WTC11 (cell line): ENCODE results near the gene RPS10.

Experiments used
- SP1 ChIP-seq: sonication (generic); formaldehyde crosslinking; conservative IDR thresholded peaks from 2 replicates; pipeline ENCODE4 v1.8.1; 2022; ENCODE audit warnings: missing genetic modification reagents
- TF ChIP-seq, protein P1 (sequence below): sonication (generic); formaldehyde crosslinking; IDR thresholded peaks from 2 replicates; pipeline ENCODE4 v1.8.1; 2023; ENCODE audit warnings: mild to moderate bottlenecking, missing genetic modification reagents
- TF ChIP-seq, protein P2 (sequence below): sonication (generic); formaldehyde crosslinking; IDR thresholded peaks from 2 replicates; pipeline ENCODE4 v1.8.1; 2023; ENCODE audit warnings: mild to moderate bottlenecking, missing genetic modification reagents, moderate library complexity
- TF ChIP-seq, protein P3 (sequence below): sonication (generic); formaldehyde crosslinking; IDR thresholded peaks from 2 replicates; pipeline ENCODE4 v1.8.0; 2022; ENCODE audit warnings: mild to moderate bottlenecking, missing genetic modification reagents

DNA sequence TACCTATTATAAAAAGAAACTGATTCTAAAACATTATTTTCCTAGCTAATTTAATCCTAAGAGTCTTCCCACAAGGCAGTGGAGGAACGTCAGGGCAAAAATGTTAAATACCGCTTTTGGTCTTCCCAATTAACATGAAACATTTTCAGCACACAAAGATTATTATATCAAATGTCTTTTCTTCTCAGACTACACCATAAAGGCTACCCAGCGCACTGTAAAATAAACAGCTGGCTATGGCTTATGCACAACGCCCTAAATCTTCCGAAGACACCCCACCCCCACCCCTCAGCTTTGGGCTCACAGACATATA lies 34.4 kb downstream of the RPS10 start:
- TF ChIP-seq SP1 = no peak
- TF ChIP-seq, protein P1, sequence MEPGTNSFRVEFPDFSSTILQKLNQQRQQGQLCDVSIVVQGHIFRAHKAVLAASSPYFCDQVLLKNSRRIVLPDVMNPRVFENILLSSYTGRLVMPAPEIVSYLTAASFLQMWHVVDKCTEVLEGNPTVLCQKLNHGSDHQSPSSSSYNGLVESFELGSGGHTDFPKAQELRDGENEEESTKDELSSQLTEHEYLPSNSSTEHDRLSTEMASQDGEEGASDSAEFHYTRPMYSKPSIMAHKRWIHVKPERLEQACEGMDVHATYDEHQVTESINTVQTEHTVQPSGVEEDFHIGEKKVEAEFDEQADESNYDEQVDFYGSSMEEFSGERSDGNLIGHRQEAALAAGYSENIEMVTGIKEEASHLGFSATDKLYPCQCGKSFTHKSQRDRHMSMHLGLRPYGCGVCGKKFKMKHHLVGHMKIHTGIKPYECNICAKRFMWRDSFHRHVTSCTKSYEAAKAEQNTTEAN (CRISPR knock-in tag) = no peak
- TF ChIP-seq, protein P2, sequence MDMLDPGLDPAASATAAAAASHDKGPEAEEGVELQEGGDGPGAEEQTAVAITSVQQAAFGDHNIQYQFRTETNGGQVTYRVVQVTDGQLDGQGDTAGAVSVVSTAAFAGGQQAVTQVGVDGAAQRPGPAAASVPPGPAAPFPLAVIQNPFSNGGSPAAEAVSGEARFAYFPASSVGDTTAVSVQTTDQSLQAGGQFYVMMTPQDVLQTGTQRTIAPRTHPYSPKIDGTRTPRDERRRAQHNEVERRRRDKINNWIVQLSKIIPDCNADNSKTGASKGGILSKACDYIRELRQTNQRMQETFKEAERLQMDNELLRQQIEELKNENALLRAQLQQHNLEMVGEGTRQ = no peak
- TF ChIP-seq, protein P3, sequence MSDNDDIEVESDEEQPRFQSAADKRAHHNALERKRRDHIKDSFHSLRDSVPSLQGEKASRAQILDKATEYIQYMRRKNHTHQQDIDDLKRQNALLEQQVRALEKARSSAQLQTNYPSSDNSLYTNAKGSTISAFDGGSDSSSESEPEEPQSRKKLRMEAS (CRISPR knock-in tag) = no peak
